Fibroblast of pulmonary artery (primary cell): ENCODE data around the gene SGSM2.

Source experiments
- DNase-seq: peaks from one replicate; pipeline ENCODE4 v3.0.0-alpha.2; 2010; ENCODE audit warnings: low read depth
- H3K4me3 ChIP-seq: replicated peaks from 2 replicates; pipeline ENCODE4 v1.5.1; 2011; ENCODE audit warnings: low read depth, mild to moderate bottlenecking, control low read depth, low read length, moderate library complexity
- CTCF ChIP-seq: IDR thresholded peaks from 2 replicates; pipeline ENCODE4 v1.5.1; 2011; ENCODE audit warnings: mild to moderate bottlenecking, control low read depth, low read length, inconsistent platforms; ENCODE audit errors: missing control alignments

The SGSM2 gene

GRCh38 chr17:2366747-2367494 is 29.6 kb downstream of the SGSM2 start:
- H3K4me3 ChIP-seq, result no peak overlapping the region
- peak; percentile 37 for TF ChIP-seq CTCF
- DNase-seq, result peak; percentile 26

- no peak for TF ChIP-seq CTCF
- DNase-seq, result no peak
- no peak overlapping the region for H3K4me3 ChIP-seq
These were observed 31.1 kb downstream of the SGSM2 start for GRCh38 chr17:2368359-2368758.

- H3K4me3 ChIP-seq, result no peak overlapping the region
- DNase-seq, result peak; percentile 66
- no peak for TF ChIP-seq CTCF
These were observed 31.7 kb downstream of the SGSM2 start for GRCh38 chr17:2369039-2369438.

- peak; percentile 31 for DNase-seq
- peak; percentile 23 for TF ChIP-seq CTCF
- H3K4me3 ChIP-seq, result no peak overlapping the region
These were observed 32.4 kb downstream of the SGSM2 start for GRCh38 chr17:2369551-2370210.

- TF ChIP-seq CTCF, result no peak
- DNase-seq, result no peak
- no peak overlapping the region for H3K4me3 ChIP-seq
These were observed 32.9 kb downstream of the SGSM2 start for GRCh38 chr17:2370211-2370589.

- TF ChIP-seq CTCF, result no peak
- no peak overlapping the region for H3K4me3 ChIP-seq
- no peak for DNase-seq
These were observed 34.2 kb downstream of the SGSM2 start for GRCh38 chr17:2371183-2372130.
